Liver (tissue), 9 donors: ENCODE results near the gene ULK4. TPM values are rescaled to one million over a fixed set of nuclear protein-coding genes. Genes with fewer than 3 reads are reported as not detected.

Experiments
- DNase-seq: peaks from one replicate; pipeline ENCODE4 v3.0.0-alpha.2; 2017; ENCODE audit warnings: low spot score
- H3K27ac ChIP-seq, 2 donors: one replicate each; pipeline ENCODE4 v1.7.0; 2013; ENCODE audit warnings: inconsistent platforms in 2 of 2, low read length in 2 of 2, control low read depth in 1 of 2, low read depth in 1 of 2, mild to moderate bottlenecking in 1 of 2
- H3K27me3 ChIP-seq, 4 donors: one replicate each; pipeline versions ENCODE4 v1.6.1 to v1.7.0; 2013; ENCODE audit warnings: low read length in 3 of 4, inconsistent platforms in 1 of 4, mild to moderate bottlenecking in 1 of 4, moderate library complexity in 1 of 4; ENCODE audit not compliant: control insufficient read depth in 4 of 4, insufficient read depth in 4 of 4
- H3K36me3 ChIP-seq, 4 donors: one replicate each; pipeline versions ENCODE4 v1.6.1 to v1.7.0; 2013; ENCODE audit warnings: low read length in 3 of 4, mild to moderate bottlenecking in 3 of 4, low read depth in 1 of 4, moderate library complexity in 1 of 4; ENCODE audit not compliant: control insufficient read depth in 4 of 4, insufficient read depth in 3 of 4
- H3K4me1 ChIP-seq, 4 donors: one replicate each; pipeline versions ENCODE4 v1.6.1 to v1.7.0; 2013; ENCODE audit warnings: low read length in 3 of 4, mild to moderate bottlenecking in 3 of 4, moderate library complexity in 1 of 4; ENCODE audit not compliant: control insufficient read depth in 4 of 4, insufficient read depth in 4 of 4
- H3K4me3 ChIP-seq, 3 donors: one replicate each; pipeline versions ENCODE4 v1.6.1 to v1.7.0; 2013; ENCODE audit warnings: low read length in 3 of 3, control low read depth in 1 of 3, low read depth in 1 of 3, mild to moderate bottlenecking in 1 of 3
- H3K9ac ChIP-seq, 2 donors: one replicate each; pipeline ENCODE4 v1.7.0; 2013; ENCODE audit warnings: low read length in 2 of 2, mild to moderate bottlenecking in 2 of 2, moderate library complexity in 2 of 2, control low read depth in 1 of 2, low read depth in 1 of 2
- H3K9me3 ChIP-seq, 4 donors: one replicate each; pipeline versions ENCODE4 v1.6.1 to v1.7.0; 2013; ENCODE audit warnings: low read length in 3 of 4; ENCODE audit not compliant: control insufficient read depth in 4 of 4
- ATF3 ChIP-seq: IDR thresholded peaks from 2 replicates; pipeline ENCODE4 v1.6.1; 2016; ENCODE audit warnings: antibody characterized with exemption
- EGR1 ChIP-seq, 2 donors: IDR thresholded peaks; 2 replicates each; pipeline ENCODE4 v1.6.1; 2016 to 2018; ENCODE audit warnings: antibody characterized with exemption in 2 of 2, low read depth in 2 of 2
- FOXA1 ChIP-seq: IDR thresholded peaks from 2 replicates; pipeline ENCODE4 v1.6.1; 2016; ENCODE audit warnings: antibody characterized with exemption
- FOXA2 ChIP-seq: IDR thresholded peaks from 2 replicates; pipeline ENCODE4 v1.6.1; 2016; ENCODE audit warnings: antibody characterized with exemption
- GABPA ChIP-seq, 2 donors: IDR thresholded peaks in 1 of 2; conservative IDR thresholded peaks in 1 of 2; 2 replicates each; pipeline ENCODE4 v1.6.1; 2016; ENCODE audit warnings: antibody characterized with exemption in 2 of 2, mild to moderate bottlenecking in 1 of 2, moderate library complexity in 1 of 2
- HNF4A ChIP-seq, 2 donors: conservative IDR thresholded peaks; 2 replicates each; pipeline ENCODE4 v1.6.1; 2016; ENCODE audit warnings: antibody characterized with exemption in 2 of 2, mild to moderate bottlenecking in 2 of 2
- HNF4G ChIP-seq: IDR thresholded peaks from 2 replicates; pipeline ENCODE4 v1.6.1; 2016; ENCODE audit warnings: antibody characterized with exemption
- JUND ChIP-seq, 2 donors: IDR thresholded peaks; 2 replicates each; pipeline ENCODE4 v1.6.1; 2016; ENCODE audit warnings: antibody characterized with exemption in 2 of 2
- NR2F2 ChIP-seq: IDR thresholded peaks from 2 replicates; pipeline ENCODE4 v1.6.1; 2016; ENCODE audit warnings: antibody characterized with exemption
- RAD21 ChIP-seq, 2 donors: IDR thresholded peaks; 2 replicates each; pipeline ENCODE4 v1.6.1; 2016; ENCODE audit warnings: antibody characterized with exemption in 2 of 2, mild to moderate bottlenecking in 2 of 2
- RXRA ChIP-seq, 2 donors: IDR thresholded peaks; 2 replicates each; pipeline ENCODE4 v1.6.1; 2017 to 2018; ENCODE audit warnings: antibody characterized with exemption in 2 of 2, mild to moderate bottlenecking in 1 of 2
- SP1 ChIP-seq: IDR thresholded peaks from 2 replicates; pipeline ENCODE4 v1.6.1; 2018; ENCODE audit warnings: antibody characterized with exemption, mild to moderate bottlenecking
- TAF1 ChIP-seq: conservative IDR thresholded peaks from 2 replicates; pipeline ENCODE4 v1.6.1; 2016; ENCODE audit warnings: antibody characterized with exemption, mild to moderate bottlenecking
- YY1 ChIP-seq: IDR thresholded peaks from 2 replicates; pipeline ENCODE4 v1.6.1; 2016; ENCODE audit warnings: antibody characterized with exemption, mild to moderate bottlenecking
- WGBS: extraction: QIAGEN DNeasy Blood & Tissue Kit; methylation state at CpG from one replicate; pipeline ENCODE4 v1.1.7; 2013; 5-methylcytosine and 5-hydroxymethylcytosine counted together
- polyA plus RNA-seq, 2 donors: library from polyadenylated mRNA; stranded (reverse) in 1 of 2; unstranded in 1 of 2; fragments of 200-250 nt in 1 of 2; fragments of >200 nt in 1 of 2; fragmentation: Nextera tagmentation in 1 of 2; extraction: Ambion mirVana in 1 of 2; gene quantifications; one replicate each; pipeline versions ENCODE4 v1.2.1 to v1.2.3, GENCODE V29; 2013 to 2015
- total RNA-seq, 2 donors: library from RNA; depleted of rRNA; stranded (reverse); fragments of >200 nt; gene quantifications; one replicate each; pipeline ENCODE4 v1.2.3, GENCODE V29; 2014
- TF ChIP-seq, protein P1 (sequence below): IDR thresholded peaks from 2 replicates; pipeline ENCODE4 v1.6.1; 2016; ENCODE audit warnings: antibody characterized with exemption, mild to moderate bottlenecking
- TF ChIP-seq, protein P2 (sequence below): IDR thresholded peaks from 2 replicates; pipeline ENCODE4 v1.6.1; 2016; ENCODE audit warnings: antibody characterized with exemption
- TF ChIP-seq, protein P3 (sequence below): fragments of 150-350 bp; IDR thresholded peaks from 2 replicates; pipeline ENCODE4 v1.5.1; 2017; ENCODE audit warnings: improper control_type of control experiment, low read depth, low read length; ENCODE audit not compliant: missing input control
- TF ChIP-seq, protein P4 (sequence below): IDR thresholded peaks from 2 replicates; pipeline ENCODE4 v1.6.1; 2016; ENCODE audit warnings: antibody characterized with exemption
- donor health status: healthy.
- donor health status: healthy.
- donor health status: healthy.
- donor health status: healthy.
- donor health status: healthy.

ULK4 gene
- total and polyA plus RNA-seq, 4 donors, result 1.1 to 11.5 (median 3.2) TPM

GRCh38 chr3:41599127-41599484 lies 362.8 kb downstream of the ULK4 start:
- no peaks in the 10 kb centered on the region for H3K4me1 ChIP-seq
- DNase-seq, result no peak
- no peaks in the 10 kb centered on the region for H3K27me3 ChIP-seq
- no peaks in the 10 kb centered on the region for H3K9me3 ChIP-seq
- TF ChIP-seq EGR1 (IDR thresholded peaks at IDR 0.05; ENCODE audit: low read depth in 2 of 2) (no peak), FOXA1 (no peak), HNF4A (conservative IDR thresholded peaks at IDR 0.05) (no peak), TAF1 (no peak), RXRA (IDR thresholded peaks at IDR 0.05) (no peak), JUND (IDR thresholded peaks at IDR 0.05) (no peak), HNF4G (no peak), NR2F2 (no peak), YY1 (no peak), SP1 (no peak), ATF3 (no peak), FOXA2 (no peak), GABPA (IDR thresholded peaks at IDR 0.05 in 1 of 2, conservative IDR thresholded peaks at IDR 0.05 in 1 of 2) (no peak), RAD21 (IDR thresholded peaks at IDR 0.05) (no peak)
- TF ChIP-seq, protein P1, sequence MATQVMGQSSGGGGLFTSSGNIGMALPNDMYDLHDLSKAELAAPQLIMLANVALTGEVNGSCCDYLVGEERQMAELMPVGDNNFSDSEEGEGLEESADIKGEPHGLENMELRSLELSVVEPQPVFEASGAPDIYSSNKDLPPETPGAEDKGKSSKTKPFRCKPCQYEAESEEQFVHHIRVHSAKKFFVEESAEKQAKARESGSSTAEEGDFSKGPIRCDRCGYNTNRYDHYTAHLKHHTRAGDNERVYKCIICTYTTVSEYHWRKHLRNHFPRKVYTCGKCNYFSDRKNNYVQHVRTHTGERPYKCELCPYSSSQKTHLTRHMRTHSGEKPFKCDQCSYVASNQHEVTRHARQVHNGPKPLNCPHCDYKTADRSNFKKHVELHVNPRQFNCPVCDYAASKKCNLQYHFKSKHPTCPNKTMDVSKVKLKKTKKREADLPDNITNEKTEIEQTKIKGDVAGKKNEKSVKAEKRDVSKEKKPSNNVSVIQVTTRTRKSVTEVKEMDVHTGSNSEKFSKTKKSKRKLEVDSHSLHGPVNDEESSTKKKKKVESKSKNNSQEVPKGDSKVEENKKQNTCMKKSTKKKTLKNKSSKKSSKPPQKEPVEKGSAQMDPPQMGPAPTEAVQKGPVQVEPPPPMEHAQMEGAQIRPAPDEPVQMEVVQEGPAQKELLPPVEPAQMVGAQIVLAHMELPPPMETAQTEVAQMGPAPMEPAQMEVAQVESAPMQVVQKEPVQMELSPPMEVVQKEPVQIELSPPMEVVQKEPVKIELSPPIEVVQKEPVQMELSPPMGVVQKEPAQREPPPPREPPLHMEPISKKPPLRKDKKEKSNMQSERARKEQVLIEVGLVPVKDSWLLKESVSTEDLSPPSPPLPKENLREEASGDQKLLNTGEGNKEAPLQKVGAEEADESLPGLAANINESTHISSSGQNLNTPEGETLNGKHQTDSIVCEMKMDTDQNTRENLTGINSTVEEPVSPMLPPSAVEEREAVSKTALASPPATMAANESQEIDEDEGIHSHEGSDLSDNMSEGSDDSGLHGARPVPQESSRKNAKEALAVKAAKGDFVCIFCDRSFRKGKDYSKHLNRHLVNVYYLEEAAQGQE, result no peak
- TF ChIP-seq, protein P2, sequence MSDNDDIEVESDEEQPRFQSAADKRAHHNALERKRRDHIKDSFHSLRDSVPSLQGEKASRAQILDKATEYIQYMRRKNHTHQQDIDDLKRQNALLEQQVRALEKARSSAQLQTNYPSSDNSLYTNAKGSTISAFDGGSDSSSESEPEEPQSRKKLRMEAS, result no peak
- TF ChIP-seq, protein P3, sequence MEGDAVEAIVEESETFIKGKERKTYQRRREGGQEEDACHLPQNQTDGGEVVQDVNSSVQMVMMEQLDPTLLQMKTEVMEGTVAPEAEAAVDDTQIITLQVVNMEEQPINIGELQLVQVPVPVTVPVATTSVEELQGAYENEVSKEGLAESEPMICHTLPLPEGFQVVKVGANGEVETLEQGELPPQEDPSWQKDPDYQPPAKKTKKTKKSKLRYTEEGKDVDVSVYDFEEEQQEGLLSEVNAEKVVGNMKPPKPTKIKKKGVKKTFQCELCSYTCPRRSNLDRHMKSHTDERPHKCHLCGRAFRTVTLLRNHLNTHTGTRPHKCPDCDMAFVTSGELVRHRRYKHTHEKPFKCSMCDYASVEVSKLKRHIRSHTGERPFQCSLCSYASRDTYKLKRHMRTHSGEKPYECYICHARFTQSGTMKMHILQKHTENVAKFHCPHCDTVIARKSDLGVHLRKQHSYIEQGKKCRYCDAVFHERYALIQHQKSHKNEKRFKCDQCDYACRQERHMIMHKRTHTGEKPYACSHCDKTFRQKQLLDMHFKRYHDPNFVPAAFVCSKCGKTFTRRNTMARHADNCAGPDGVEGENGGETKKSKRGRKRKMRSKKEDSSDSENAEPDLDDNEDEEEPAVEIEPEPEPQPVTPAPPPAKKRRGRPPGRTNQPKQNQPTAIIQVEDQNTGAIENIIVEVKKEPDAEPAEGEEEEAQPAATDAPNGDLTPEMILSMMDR, result no peak
- TF ChIP-seq, protein P4, sequence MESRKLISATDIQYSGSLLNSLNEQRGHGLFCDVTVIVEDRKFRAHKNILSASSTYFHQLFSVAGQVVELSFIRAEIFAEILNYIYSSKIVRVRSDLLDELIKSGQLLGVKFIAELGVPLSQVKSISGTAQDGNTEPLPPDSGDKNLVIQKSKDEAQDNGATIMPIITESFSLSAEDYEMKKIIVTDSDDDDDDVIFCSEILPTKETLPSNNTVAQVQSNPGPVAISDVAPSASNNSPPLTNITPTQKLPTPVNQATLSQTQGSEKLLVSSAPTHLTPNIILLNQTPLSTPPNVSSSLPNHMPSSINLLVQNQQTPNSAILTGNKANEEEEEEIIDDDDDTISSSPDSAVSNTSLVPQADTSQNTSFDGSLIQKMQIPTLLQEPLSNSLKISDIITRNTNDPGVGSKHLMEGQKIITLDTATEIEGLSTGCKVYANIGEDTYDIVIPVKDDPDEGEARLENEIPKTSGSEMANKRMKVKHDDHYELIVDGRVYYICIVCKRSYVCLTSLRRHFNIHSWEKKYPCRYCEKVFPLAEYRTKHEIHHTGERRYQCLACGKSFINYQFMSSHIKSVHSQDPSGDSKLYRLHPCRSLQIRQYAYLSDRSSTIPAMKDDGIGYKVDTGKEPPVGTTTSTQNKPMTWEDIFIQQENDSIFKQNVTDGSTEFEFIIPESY, result no peak
- no peak overlapping the region for H3K9ac ChIP-seq
- H3K36me3 ChIP-seq, result no peaks in the 10 kb centered on the region
- WGBS, result 86% methylated on average over 1 of the region's 1 CpG
- no peak overlapping the region for H3K27ac ChIP-seq
- no peak overlapping the region for H3K4me3 ChIP-seq
